A204.1 (cell line): ENCODE results near the gene OTUD3.
"Not testable (repeated sequence)": the region's sequence is repeated elsewhere in the genome, so short reads cannot be mapped to it uniquely, and the experiment has no call there.

Experiments used
- FAIRE-seq: peaks from 2 replicates; lab custom pipeline; 2012; peaks lifted over from hg19 to GRCh38; lab: Jason Lieb, UNC

Gene OTUD3

DNA sequence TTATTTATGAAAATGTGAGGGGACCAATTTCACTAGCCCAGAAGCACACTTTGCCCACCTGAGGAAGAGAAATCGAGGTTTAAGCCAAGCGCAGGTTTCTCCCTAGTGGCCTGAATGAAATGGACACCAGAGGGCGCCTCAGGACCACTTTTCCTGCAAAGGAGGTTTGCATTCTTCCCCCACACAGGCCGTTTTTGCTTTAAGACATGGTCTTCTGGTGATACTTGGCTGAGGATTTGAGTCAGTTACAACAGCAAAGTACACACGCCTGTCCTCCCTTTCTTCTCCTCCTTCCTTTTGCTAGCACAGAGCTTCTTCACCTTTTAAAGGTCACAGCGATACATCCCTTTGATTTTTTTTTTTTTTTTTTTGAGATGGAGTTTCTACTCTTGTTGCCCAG, 35.9 kb downstream of the OTUD3 start:
- FAIRE-seq, result peak; percentile 79

DNA sequence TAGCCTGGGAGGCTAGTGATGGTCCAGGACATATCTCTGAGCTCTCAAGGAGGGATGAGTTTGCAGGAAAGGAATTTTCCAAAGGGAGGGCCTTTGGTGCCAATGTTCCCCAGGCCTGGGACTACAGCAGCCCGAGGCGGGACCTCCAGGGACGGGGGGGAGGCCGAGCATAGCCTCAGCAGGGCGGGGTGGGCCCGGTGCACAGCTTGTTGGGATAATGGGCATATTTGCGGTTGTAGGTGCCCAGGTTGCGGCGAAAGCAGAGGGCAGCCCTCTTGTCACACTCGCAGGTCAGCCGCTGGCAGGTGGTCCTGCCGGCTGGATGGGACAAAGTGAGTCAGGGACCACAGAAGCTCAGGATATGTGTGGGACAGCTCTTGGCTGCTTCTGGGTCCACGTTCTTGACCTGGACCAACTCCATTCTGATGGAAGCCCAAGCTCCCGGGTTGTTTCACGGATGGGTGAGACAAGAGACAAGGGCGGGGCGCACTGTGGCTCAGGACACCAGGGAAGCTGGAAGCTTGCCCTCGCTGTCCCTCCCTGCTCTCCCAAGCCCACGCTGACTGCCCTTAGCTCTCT, 38.0 kb downstream of the OTUD3 start:
- no peak for FAIRE-seq

DNA sequence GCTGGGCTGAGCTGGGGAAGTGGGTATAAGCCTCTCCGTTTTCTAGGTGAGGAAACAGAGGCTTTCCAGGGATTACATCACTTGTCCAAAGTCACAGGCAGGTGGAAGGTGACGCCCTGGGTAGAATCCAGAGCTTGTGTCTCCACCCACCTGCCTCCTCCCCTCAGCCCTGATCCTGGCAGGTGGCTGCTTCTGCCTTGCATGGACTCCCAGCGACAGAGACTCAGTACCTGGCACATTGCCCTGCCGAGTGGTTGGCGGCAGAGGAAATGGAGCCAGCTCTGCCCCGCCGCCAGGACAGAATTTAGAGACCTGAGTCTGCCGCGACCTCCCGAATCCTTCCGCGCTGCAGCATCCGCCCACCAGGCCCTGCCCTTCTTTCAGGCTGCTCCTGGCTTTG, 39.1 kb downstream of the OTUD3 start:
- no peak for FAIRE-seq

DNA sequence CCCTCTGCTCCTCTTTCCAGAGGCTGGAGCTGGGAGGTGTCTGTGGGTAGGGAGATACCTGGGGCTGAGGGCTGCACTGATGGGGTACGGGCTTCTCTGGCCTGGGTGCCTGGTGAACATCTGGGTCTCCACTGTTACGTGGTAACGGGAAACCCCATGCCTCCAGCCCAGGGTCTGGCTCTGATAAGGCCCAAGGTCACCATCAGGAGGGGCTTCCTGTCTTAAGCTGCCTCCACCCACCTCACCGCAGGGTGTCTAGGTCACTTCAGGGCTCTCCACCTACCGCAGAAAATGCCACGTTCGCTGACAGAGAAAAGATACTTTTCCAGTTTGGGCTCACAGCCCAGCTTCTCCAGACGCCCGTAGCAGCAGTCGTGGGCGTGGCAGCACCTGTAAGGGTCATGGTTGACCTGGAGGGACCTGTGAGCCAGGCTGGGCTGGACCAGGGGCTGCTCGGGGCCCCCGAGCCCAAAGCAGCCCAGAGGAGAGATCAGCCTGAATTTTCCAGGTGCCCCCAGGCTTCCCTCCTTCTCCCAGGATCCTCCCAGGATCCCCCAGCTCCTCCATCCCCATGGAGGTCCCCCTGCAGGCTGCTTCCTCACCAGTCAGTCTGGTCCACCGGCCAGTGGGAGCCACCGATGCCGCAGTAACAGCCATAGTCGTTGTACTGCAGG, 40.0 kb downstream of the OTUD3 start:
- FAIRE-seq, result no peak

DNA sequence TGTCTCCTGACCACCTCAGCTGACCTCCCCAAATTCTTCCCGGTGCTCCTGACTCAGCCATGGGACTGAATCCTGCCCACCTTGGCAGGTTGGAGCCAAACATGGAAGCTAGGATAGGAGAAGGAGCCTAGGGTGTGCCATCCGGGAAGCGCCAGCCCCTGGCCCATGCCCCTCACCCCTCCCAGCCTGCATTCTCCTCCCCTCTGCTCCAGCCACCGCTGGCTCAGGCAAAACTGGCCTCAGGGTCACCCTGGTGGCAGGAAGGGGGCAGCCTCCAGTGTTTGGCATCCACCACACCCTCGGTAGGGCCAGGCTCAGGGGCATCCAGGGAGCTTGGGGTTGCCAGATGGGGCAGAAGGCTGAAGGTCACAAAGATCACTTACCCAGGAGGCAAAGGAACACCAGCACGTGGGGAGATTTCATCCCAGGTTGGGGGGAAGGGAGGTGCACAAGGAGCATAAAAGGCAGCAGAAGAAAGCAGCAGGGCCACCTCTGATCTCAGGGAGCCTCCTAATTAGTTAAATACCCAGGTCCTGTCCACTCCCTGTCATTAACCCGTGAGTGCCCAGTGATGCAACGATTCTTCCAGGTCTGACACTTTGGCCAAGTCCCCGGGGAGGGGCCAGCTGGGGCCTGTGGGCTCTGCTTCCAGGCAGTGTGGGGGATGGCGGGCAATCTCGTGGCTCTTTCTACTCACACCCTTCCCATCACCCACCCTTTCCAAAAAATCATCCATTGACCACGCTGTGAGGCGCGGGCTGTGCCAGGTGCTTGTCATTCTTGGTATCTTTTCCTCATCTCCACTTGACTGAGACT, 41.1 kb downstream of the OTUD3 start, which contains the start of gene PLA2G2E:
TSS of gene PLA2G2E (minus strand) at position 481 of the 816 bp plus-strand sequence. CDS start at position 423, 58 bp downstream.
- no peak for FAIRE-seq

DNA sequence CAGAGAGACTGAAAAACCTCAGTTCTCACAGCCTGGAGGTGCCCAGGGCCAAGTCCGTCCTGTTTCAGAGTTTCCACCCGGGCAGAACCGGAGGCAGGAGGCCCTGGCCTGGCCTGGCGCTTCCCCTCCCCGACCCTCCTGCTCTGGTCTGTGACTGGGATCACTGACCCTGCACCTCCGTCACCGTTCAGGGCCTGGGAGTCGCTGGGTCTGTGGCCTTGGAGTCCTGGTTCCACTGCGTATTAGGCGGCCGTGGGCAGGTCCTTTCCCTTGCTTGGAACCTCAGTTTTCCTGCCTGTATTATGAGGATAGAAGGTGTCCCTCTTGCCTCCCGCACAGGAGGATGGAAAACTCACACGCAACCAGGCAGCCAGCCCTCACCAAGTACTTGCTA, 41.8 kb downstream of the OTUD3 start:
- FAIRE-seq, result no peak

DNA sequence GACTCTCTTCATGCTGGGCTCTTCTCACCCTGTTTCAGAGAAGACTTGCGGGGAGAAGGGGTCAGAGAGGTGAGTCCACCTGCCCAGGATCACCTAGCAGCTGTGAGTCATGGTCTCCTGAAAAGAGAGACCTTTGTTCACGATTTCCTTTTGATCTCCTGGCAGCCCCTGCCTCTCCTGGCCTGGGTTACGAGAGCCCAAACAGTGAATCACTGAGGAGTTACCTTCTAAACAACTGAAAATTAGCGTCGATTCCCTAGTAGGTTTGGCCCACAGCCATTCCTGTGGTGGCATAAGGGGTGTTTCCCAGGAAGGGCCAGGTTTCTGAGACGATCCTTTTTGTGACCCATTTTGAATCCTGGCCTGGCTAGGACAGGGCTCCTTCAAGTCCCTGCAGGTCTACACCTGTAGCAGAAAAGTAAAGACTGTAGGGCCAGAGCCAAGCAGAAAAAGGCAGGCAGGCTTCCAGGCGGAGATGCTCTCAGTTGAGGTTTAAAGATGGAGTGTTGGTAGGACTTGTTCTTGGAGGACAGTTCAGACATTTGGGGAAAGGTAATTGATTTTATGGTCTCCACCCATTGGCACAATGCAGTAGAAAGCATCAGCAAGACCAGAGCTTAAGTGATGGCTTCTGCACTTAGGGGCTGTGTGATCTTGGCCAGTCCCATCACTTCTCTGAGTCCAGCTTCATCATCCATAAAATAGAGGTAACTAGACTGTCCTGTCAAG, 43.3 kb downstream of the OTUD3 start:
- no peak for FAIRE-seq

DNA sequence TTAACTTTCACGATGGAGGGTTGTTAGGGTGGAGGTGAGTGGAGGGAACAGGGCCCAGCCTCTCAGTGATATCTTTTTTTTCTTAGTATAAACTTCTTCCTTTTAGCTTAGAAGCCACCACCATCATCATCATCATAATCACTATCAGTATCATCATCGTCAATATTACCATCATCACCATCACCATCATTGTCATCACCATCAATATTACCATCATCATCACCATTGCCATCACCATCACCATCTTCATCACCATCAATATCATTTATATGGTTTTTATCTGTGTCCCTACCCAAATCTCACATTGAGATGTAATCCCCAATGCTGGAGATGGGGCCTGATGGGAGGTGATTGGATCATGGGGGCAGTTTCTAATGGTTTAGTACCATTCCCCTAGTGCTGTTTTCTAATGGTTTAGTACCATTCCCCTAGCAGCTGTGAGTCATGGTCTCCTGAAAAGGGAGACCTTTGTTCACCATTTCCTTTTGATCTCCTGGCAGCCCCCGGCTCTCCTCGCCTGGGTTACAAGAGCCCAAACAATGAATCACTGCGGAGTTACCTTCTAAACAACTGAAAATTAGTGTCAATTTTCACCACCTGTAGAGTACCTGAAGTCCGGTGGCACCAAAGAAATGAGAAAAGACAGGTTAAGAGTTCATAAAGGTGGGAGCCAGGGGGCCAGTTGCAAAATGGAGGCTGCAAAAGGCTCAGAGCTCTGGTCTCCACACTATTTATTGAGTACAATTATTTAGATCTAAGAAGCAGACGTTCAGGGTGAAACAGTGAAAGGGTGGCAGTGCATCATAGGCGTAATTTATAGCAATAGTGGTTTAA, 44.3 kb downstream of the OTUD3 start:
- no peak for FAIRE-seq

DNA sequence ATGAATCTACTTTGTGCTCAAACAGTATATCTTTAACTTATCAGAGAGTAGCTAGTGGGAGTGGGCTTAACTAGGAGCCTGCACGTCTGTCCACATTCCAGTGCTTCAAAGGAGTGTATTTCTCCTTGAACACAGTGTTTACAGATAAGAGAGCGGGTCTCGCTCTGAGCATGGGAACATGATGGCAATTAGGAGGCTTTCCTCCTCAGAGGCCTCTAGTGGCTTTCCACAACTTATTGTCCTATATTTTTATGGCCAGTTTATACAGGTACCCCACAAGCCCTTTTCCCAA, 44.9 kb downstream of the OTUD3 start:
- not testable (repeated sequence) for FAIRE-seq

DNA sequence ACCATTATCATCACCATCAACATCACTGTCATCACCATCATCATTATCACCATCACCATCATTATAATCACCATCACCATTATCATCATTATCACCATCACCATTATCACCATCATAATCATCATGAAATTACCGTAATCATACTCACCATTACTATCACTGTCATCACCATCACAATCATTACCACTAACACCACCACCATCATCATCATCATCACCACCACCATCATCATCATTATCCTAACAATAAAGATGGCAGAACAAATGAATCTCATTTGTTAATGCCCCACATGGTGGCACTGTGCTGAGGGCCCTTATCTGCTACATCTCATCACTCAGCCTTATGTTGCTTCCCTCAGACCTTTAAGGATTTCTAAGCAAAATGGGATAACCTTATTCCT, 50.7 kb downstream of the OTUD3 start:
- no peak for FAIRE-seq

DNA sequence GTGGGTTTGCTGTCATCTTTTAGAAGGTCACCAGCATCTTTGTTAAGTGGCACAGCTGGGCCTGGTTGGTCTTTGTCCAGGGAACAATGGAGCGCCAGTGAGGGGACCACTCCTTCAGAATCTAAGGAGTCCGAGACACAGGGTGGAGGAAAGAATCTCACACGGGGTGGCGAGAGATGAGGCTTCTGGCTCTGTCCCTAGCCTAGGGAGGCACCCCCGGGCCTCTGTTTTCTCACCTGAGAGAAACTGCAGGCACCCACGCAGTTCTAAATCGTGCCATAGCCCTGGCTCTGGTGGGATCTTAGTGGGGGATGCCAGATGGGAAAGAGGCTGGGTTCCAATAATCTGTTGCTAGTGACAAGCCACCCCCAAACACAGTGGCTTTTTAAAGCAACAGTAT, 52.1 kb downstream of the OTUD3 start:
- no peak for FAIRE-seq

DNA sequence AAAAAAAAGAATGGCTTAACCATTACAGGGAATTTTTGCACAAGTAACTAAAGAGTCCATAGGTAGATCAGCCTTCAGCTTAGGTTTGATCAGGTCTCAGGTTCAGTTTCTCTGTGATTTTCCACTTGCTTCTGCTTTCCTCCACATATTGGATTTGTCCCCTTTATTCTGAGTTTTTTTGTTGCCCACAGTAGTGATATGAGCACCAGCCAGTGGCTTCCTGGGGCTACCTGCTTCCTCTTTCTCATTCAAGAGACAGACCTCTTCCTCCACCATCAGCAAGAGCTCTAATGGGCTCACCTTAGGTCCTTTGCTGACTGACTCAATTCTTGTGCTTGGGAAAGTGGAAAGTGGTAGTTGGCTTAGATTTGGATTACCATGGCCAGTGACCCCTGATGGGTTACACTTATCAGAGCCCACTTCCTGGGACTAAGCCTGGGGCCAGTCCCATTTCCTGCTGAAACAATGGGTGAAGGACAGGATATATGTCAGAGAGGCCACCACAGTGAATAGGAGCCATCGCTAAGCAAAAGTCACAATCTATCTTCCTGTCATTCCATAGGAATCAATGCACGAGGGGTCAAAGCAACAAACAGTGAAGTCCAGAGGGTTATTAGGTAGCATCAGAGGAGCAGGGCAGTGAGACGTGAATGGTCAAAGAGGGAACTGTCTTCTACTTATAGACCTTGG, 54.0 kb downstream of the OTUD3 start:
- no peak for FAIRE-seq

DNA sequence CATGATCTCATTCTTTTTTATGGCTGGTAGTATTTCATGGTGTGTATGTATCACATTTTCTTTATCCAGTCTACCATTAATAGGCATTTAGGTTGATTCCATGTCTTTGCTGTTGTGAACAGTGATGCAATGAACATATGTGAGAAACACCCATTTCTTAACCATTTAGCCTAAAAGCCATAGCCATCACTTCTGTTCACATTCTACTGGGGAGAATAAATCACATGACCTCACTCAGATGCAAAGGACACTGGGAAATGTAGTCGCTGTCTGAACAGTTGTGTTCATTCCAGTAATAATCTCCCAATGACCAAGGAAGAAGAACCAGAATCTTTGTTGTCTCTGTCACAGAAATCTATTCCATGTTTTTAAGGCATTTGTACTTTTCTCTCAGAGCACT, 56.3 kb downstream of the OTUD3 start:
- FAIRE-seq, result no peak

DNA sequence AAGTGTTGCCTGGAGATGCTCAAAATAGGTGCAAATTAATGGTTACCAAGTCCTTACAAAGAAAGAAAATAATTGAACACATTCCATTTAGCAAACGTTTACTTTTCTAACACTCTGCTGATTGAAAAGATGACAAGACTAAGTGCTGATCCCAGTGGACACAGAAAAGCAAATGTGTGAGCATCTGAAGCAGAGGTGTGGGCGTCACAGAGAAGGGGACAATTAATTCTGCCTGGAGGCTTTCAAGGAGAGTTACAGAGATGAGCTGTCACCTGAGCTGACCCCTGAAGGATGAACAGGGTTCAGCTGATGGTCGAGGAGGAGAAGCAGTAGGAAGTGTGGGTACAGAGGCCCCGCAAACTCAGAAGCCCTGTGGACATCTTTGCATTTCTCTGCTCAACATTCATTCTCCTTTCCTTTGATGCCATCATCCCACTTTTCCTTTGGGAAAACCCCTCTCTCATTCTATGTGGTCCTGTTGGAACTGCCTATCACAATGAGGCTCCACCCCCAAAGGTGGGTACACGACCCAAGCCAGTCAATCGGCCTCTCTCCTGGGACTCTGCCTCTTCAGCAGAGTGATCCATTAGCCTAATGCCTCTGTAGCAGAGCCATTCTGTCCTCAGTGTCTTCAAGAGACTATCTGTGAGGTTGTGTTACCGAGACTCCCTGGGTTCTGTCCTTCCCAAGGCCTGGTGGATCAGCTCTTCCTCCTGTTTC, 58.5 kb downstream of the OTUD3 start:
- FAIRE-seq, result no peak

DNA sequence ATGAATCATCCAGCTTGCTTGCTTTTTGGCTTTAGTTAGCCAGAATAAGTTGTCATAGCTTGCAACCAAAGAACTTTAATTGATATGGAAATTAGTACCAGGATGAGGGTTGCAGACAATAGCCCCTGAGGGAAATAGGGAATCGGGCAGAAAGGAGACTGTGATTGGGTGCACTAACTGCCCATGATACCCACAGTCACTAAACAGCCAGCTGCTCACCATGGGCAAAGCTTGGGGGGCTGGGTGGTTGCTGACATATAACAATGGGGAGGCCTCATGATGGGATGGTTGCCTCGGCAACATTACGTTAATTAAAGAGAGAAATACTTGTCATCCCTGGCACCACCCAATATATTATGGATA, 59.0 kb downstream of the OTUD3 start:
- FAIRE-seq, result no peak

DNA sequence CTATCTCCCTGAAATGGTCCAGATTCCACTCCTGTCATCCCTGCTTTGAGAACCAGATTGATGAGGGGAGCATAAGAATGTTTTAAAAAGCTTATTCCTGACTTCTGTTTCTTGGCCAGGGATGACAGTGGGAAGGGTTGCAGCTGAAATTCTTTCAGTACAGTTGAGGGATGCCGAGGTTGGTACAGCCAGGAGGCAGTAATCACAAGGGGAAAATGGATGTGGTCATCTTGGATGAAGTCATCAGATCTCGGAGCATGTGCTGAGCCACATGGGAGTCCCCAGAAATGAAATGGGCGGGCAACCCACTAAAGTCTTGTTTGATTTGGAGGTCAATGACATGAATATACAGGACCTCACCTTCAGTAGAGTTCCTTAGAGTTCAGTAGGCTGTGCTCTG, 59.9 kb downstream of the OTUD3 start:
- FAIRE-seq, result no peak

DNA sequence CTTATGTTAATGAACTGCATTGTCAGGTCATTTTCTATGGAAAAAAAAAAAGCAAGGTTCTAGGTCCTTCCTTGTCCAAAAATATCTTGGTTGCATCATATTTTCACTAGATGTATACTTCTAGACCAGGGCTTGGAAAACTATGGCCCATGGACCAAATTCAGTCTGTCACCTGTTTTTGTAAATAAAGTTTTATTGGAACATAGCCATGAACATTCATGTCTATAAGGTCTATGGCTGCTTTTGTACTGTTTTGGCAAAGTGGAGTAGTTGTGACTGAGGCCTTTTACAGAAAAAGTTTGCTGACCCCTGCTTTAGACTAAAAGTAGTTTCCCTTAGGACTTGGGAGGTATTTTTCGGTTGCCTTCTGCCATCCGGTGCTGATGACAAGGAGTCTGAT, 60.5 kb downstream of the OTUD3 start:
- no peak for FAIRE-seq

DNA sequence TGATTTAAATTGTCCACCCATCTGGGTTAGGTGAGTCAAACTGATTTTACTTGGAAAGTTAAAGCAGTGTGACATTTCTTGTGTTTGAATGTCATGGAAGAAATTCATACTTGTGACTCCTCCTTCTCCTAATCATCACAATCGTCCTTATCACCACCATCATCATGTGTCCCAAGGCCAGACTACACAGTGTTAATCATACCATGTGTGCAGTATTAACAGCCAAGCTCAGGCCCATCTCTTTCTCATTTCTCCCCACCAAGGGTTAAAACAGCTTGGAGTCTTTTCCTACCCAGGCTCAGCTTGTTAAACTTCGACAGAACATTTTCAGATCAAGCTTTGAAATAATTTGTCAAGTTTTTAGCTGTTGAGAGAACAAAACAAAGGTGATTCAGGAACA, 63.7 kb downstream of the OTUD3 start:
- FAIRE-seq, result no peak

DNA sequence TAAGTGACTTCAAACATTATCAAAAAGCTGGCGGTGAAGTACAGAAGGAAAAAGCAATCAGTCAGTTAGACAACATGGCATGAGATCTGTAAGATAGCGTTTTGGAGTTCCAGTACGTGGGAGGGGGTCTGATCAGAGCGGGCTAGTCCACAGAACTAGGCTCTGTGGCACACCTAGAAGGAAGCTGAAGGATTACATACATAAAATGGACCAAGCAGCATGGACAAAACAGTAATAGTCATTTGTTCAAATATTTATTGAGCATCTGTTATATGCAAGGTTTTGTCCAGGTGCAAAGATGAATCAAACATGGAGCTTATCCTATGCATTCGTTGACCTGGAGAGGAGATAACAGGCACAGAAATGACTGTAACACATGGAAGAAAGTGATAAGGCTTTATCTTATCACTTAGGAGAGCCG, 64.1 kb downstream of the OTUD3 start:
- FAIRE-seq, result no peak

DNA sequence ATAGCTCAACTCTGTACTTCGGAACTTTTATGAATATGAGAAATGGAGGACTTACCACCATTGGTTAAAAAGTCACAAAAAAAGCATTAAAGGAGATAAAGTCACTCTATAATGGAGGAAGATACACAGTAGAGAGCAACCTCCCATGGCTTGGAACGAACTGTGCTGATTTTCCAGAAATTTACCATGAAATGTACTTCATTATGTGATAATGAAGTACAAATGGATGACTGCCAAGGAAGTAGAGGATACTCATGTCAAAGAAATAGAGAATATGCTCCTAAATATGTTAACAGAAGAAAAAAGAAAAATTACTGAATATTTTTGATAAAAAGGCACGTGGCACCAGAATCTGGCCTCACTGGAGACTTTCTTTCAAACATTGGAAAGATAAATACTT, 64.8 kb downstream of the OTUD3 start:
- no peak for FAIRE-seq

DNA sequence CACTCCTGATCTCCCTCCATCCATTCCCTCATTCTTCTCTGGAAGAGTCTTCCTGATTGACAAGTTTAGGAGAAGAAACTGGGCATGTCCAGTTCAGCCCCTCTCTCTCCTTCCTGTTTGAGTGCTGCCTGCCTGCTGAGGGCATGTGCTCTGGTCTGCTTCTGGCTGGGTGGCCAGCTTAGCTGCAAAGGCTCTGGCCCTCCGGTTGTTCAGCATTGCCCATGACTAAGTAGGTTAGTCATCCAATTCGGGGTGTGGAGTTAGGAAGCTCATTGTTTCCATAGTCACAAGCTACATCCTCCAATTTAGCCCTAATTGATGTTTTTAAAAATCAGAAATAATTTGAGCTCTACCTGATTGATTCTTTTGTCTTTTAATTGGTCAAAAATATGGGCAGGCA, 66.8 kb downstream of the OTUD3 start:
- FAIRE-seq, result no peak
